Esophagus muscularis mucosa (tissue), 4 donors: Measurements from ENCODE around the gene TTC6.

Experiments
- CTCF ChIP-seq, 3 experiments: fragments of 200-600 bp in 2 of 3; fragments of 450-650 bp in 1 of 3; sonication (generic) in 2 of 3; IDR thresholded peaks; one replicate each; pipeline ENCODE4 v1.5.1; 2017 to 2019; ENCODE audit warnings: antibody characterized with exemption in 3 of 3, mild to moderate bottlenecking in 2 of 3, moderate library complexity in 1 of 3
- EP300 ChIP-seq: sonication (generic); formaldehyde crosslinking; IDR thresholded peaks from one replicate; pipeline ENCODE4 v1.6.1; 2017; ENCODE audit warnings: antibody characterized with exemption
- POLR2A ChIP-seq: fragments of 450-650 bp; IDR thresholded peaks from one replicate; pipeline ENCODE4 v1.6.1; 2017; ENCODE audit warnings: antibody characterized with exemption, moderate library complexity, mild to moderate bottlenecking, low read depth

- TF ChIP-seq CTCF (IDR thresholded peaks at IDR 0.05) (no peak), EP300 (no peak), POLR2A (no peak)
These were observed 21.4 kb downstream of the TTC6 start for GRCh38 chr14:37616853-37617252.
